Esophagus squamous epithelium (tissue), 4 donors: ENCODE data around the gene PSMB10.

ENCODE experiments used
- POLR2A ChIP-seq, 4 donors: fragments of 450-650 bp; IDR thresholded peaks; one replicate each; pipeline ENCODE4 v1.6.1; 2017; ENCODE audit warnings: antibody characterized with exemption in 4 of 4, mild to moderate bottlenecking in 4 of 4, moderate library complexity in 3 of 4
- TF ChIP-seq, protein P1 (sequence below), 6 experiments: fragments of 450-650 bp in 4 of 6; fragments of 200-600 bp in 2 of 6; sonication (generic) in 2 of 6; IDR thresholded peaks; one replicate each; pipeline ENCODE4 v1.5.1; 2016 to 2019; ENCODE audit warnings: antibody characterized with exemption in 6 of 6, mild to moderate bottlenecking in 4 of 6, moderate library complexity in 4 of 6

DNA sequence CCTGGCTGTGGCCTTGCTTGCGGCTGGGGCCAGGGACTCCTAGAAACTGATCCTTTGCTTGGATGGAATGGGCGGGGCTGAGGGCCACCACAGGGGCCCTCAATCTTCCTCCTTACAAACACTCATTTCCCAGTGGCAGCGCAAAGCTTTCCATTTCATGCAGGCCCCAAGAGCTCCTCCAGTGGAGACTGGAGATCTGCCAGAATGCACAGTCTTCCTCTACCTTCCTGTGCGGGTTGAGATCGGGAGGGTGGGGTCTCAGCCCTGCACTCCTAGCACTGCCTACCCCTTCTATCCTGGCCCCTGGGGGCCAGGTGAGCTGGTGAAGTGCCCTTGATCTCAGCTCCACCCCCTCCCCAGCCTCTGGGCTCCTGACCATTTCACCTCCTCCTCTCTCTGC is 50.3 kb downstream of the PSMB10 start:
- TF ChIP-seq, protein P1, sequence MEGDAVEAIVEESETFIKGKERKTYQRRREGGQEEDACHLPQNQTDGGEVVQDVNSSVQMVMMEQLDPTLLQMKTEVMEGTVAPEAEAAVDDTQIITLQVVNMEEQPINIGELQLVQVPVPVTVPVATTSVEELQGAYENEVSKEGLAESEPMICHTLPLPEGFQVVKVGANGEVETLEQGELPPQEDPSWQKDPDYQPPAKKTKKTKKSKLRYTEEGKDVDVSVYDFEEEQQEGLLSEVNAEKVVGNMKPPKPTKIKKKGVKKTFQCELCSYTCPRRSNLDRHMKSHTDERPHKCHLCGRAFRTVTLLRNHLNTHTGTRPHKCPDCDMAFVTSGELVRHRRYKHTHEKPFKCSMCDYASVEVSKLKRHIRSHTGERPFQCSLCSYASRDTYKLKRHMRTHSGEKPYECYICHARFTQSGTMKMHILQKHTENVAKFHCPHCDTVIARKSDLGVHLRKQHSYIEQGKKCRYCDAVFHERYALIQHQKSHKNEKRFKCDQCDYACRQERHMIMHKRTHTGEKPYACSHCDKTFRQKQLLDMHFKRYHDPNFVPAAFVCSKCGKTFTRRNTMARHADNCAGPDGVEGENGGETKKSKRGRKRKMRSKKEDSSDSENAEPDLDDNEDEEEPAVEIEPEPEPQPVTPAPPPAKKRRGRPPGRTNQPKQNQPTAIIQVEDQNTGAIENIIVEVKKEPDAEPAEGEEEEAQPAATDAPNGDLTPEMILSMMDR (IDR thresholded peaks at IDR 0.05), result no peak
- no peak for TF ChIP-seq POLR2A (IDR thresholded peaks at IDR 0.05)
